LHCN-M2 (cell line): ENCODE data around the gene DACT3. TPM values are rescaled to one million over a fixed set of nuclear protein-coding genes. Genes with fewer than 3 reads are reported as not detected.

Experiments
- DNase-seq: peaks from one replicate; pipeline ENCODE4 v3.0.0-alpha.2; 2012; ENCODE audit warnings: low read depth
- total RNA-seq: library from RNA; depleted of rRNA; stranded (reverse); fragments of >200 nt; gene quantifications from 2 replicates; pipeline ENCODE4 v1.2.3, GENCODE V29; 2014

DACT3 gene
- total RNA-seq, 1 experiment from 2014 or later, result 1.8 TPM

- DNase-seq, result no peak
These were observed 49.2 kb downstream of the DACT3 start for GRCh38 chr19:46611776-46612175.

GRCh38 chr19:46610851-46611770 is 49.9 kb downstream of the DACT3 start:
- DNase-seq, result no peak

GRCh38 chr19:46610413-46610775 is 50.6 kb downstream of the DACT3 start:
- DNase-seq, result no peak

DNA sequence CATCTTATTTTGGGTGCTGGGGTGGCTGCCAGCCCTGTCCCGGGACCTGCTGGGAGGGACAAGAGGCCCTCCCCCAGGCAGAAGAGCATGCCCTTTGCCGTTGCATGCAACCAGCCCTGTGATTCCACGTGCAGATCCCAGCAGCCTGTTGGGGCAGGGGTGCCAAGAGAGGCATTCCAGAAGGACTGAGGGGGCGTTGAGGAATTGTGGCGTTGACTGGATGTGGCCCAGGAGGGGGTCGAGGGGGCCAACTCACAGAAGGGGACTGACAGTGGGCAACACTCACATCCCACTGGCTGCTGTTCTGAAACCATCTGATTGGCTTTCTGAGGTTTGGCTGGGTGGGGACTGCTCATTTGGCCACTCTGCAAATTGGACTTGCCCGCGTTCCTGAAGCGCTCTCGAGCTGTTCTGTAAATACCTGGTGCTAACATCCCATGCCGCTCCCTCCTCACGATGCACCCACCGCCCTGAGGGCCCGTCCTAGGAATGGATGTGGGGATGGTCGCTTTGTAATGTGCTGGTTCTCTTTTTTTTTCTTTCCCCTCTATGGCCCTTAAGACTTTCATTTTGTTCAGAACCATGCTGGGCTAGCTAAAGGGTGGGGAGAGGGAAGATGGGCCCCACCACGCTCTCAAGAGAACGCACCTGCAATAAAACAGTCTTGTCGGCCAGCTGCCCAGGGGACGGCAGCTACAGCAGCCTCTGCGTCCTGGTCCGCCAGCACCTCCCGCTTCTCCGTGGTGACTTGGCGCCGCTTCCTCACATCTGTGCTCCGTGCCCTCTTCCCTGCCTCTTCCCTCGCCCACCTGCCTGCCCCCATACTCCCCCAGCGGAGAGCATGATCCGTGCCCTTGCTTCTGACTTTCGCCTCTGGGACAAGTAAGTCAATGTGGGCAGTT is 51.2 kb downstream of the DACT3 start:
- no peak for DNase-seq

GRCh38 chr19:46608581-46609345 is 52.2 kb downstream of the DACT3 start:
- DNase-seq, result no peak

DNA sequence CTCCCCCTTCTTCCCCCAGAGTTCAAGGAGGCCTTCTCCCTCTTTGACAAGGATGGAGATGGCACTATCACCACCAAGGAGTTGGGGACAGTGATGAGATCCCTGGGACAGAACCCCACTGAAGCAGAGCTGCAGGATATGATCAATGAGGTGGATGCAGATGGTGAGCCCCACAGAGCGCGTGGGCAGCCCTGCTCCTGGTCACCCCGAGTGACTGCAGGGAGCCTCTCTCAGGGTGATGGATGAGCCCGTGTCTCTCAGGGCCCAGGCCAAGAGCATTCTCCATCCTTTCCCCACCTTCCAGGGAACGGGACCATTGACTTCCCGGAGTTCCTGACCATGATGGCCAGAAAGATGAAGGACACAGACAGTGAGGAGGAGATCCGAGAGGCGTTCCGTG is 52.8 kb downstream of the DACT3 start:
- no peak for DNase-seq

- no peak for DNase-seq
These were observed 53.5 kb downstream of the DACT3 start for GRCh38 chr19:46607448-46607841.

GRCh38 chr19:46606681-46607447 is 54.1 kb downstream of the DACT3 start:
- no peak for DNase-seq

DNA sequence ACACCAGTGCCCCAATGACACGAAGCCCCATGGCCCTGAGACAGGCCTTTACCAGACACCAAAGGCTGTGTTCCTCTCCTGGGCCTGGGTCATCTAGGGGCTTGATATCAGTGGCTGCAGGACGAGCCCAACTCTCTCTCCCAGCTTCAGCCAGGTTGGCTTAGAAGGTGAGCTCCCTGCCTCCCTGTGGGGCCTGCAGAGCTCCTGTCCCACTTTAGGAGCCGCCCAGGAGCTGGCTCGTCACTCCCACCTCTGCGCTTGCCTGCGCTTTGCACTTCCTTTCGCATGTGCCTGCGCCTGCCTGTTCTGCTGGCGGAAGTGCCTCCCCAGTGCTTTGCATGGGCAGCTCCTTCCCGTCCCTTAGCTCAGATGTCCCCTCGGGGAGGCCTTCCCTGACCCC is 55.0 kb downstream of the DACT3 start:
- no peak for DNase-seq

DNA sequence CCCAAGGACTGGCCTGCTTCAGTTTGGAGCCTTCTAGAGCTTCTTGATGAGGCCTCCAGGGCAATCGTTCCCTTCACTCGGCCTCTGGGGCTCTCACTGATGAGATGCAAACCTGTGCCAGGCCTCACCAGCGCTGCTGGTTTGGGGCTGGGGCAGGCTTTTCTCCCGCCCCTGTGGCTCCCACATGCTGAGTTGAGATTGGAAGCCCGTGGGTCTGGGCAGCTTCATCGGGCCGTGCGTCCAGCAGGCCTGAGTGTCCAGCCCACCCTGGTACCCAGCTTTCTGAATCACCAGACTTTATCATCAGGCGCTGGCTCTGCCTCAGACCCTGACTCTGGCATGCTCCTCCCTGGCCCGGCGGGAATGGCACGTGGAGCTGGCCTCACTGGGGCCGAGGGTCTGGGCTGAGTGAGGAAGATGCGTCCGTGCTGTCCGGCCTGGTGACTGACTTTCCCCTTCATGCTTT is 55.6 kb downstream of the DACT3 start:
- no peak for DNase-seq

GRCh38 chr19:46604781-46605355 is 56.1 kb downstream of the DACT3 start:
- no peak for DNase-seq

GRCh38 chr19:46603752-46604231 is 57.2 kb downstream of the DACT3 start:
- DNase-seq, result no peak

DNA sequence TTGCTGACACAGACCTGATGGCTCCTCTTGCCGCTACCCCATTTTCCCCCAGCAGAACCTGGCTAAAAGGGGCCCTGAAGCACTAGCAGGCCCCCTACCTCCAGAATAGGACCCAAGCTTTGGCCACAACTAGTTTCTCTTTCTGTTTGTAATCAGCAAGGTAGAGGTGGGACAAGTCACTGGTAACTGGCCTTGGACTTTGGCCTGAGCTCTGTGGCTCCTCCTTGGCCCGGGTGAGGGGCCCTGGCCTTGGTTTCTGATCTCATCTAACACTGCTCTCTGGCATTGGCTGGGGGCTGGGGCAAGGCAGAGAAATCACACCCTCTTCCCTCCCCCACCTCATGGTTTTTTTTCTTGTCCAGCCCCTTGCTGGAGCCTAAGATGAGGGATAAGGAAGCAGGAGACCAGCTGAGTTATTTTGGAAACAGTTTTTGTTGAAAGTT is 57.8 kb downstream of the DACT3 start:
- no peak for DNase-seq

DNA sequence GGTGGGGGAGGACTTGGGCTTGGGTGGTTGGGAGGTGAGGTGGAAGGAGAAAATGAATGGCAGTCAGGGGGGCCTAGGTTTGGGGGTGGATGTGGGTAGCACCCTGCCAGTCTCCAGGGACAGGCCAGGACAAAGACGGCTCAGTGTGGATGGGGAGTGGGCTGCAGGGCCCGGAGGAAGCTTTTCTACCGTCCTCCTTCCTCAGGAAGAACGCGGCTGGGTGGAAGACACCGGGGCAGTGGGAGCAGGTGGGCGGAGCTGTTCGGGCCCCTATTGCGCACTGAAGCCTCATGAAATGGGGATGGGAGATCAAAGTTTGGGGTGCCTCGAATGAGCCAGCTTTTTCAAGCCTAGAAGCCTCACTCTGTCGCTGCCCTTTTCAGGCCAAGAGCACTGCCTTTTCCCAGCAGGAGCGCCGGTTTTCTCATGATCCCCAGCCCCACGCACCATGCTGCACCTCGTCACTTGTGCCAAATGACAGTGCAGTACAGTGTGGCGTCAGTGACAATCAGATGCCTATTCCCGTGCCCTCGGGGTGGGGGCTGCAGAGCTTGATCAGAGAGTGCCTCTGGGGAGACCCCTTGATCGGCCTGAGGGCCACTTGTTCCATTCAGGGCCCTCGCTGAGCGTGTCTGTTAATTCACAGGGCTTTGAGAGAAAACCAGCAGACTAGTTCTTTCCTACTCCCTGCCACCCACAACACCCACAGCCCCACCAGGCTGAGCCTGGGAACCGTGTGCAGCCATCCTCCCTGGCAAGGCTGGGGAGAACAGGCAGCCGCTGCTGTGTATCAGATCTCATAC is 58.4 kb downstream of the DACT3 start:
- DNase-seq, result no peak

GRCh38 chr19:46601318-46602224 is 59.4 kb downstream of the DACT3 start, which contains the start of gene CALM3:
TSS of gene CALM3 (plus strand) at chr19:46601330. CDS start at chr19:46601435, 105 bp downstream.
- no peak for DNase-seq

- DNase-seq, result peak; percentile 97
These were observed 60.3 kb downstream of the DACT3 start for GRCh38 chr19:46600384-46601317.
